Suppressor macrophage (primary cell): Measurements from ENCODE around the gene MNX1.
A peak's percentile ranks its signal among the peaks of the same experiment; 100 is the strongest.

Experiments
- DNase-seq, 4 experiments: peaks; one replicate each; pipeline ENCODE4 v3.0.0-alpha.2; 2020 to 2022

The MNX1 gene

DNA sequence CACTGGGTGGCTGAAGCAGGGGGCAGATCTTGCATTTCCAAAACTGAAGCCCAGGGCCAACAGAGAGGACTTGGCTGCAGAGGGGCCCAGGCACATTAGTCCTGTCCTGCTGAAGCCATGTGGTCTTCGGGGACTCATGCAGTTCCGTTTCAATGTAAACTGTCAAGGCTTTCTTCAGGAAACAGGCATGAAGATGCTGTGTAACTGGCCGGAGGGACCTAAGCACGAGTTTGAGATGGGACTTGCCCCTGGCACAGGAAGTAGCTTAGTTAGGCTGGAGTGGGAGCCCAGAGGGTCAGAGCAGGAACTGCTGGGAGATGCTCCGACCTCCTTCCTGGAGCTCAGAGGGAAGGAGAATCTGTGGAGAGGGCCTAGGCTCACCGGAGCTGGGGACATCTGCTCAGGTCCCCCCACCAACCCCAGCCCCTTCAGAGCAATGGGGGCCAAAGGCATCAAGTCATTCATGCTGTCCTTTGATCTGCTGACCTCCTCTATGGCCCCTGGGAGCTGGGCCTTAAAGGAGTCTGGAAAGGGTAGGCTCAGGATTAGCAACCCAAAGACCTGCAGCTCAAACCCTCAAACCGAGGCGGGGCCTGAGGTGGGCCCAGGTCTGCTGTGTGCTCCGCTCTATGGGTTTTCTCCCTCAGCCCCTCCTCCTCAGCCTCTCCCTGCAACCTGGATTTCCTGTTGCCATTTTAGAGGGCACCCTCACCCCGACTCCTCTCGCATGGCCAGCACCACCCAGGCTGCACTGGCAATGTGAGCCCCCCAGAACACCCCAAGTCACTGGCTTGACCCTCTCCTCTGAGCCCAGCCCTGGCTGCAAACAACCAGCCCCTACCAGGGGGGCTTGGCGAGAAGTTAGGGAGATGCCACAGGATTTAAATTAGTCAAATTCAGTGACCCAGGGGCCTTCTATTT, 4.4 kb upstream of the MNX1 start:
- no peak for DNase-seq

DNA sequence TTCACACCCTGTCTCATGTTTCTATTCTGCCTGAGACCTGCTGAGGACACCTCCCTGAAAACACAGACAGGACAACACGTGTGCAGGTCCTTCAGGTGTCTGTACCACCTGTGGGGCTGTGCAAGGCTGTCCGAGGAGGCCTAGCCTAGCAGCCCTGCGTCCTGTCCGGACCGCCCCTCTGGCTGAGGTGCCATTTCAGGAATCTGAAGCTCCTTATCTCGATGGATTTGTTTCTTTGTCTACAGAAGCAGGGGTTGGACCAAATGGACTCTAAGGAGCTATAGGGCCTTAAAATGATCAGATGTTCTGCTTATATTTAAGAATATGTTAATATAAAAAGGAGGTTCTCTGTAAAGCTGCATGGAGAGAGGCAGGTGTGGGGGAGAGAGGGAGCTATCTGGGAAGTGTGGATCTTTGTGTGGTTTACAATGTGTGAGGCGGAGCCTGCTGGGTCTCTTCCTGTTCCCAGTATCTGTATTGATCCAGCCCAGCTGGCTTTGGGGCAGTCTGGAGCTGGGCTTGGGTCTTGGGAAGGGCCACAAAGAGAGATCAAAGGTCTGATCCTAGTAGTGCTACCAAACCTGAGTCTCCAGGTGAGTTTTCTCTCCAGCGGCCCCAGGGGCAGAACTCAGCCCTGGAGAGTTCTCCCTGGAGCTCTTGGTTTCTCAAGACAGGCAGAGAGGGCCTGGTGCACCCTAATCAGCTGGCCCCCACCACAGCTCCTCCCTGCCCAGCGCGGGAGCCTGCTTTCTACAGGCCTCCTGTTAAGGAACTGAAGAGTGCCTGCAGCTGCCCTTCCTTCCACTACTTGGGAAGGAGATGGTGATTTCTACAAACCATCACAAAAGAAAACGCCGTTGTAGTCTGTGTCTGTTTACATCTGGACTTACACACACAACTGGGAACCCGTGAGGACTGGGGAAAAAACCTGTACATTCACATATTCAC, 3.4 kb upstream of the MNX1 start:
- no peak for DNase-seq

DNA sequence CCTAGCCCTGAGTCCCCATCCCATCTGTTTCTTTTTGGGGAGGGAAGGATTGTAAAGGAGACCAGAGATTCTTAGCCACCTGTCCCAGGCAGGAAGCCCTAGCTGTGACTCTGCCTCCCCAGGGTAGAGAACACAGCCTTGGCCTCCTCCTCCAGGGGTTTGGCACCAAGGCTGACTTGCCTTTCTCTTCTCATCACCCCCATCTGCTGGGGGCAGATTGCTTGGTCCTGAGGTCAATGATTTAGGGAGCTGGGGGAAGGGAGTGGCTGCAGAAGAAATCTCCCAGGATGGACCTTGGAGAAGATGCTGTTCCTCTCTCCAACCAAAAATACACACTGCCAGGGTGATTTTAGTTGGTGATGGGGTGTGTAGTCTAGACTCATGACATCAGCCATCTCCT, 2.6 kb upstream of the MNX1 start:
- no peak for DNase-seq

DNA sequence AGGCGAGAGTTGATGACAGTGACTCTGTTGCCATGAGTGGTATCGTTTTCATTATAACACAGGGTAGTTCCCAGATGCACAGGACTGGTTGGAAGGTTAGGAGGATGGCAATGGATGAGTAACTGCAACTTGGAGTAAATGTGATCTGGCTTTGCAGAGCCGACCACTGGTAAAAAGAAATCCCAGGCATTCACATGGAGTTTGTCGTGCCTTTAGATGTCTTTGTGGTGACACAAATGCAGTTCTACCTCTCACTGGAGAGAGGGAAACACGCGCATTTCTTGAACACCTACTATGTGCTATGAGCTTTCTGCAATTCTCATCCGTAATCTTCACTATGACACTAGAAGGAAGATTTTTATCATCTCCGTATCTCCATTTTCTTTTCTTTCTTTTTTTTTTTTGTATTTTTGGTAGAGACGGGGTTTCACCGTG, 1.7 kb upstream of the MNX1 start:
- no peak for DNase-seq

DNA sequence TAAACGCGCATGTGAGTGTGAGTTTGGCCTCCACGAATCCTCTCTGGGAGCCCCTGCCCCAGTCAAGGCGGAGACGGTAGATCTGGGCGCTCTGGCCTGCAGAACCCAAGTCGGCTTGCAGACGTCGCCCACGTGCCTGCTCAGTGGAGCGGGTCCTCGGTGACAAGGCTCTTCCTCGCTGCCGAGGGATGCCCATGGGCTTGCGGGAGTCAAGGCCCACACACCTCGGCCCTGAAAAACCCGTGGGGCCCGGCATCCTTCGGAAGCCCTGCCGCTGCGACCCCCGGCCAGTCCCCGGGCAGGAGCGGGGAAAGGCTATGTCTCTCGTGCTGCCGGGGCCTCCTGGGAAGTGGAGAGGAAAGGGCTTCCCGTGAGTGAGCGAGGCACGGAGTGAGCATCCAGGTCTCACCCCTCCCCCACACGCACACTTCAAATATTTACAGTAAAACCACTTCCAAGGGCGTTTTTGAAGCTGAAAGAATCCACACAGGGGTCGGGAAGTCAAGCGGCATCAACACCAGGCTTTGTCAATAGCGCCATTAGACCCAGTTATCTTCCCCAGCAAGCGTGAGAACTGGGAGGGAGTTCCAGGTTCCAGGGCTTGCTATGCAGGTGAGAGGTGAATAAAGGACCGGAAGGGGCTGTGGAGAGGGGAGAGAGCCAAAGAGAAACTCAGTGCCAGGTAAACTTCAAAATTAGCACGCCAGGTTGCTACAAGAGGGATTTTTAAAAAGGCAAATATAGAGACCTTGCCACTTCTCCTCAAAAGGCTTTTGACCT, 1.1 kb upstream of the MNX1 start:
- no peak for DNase-seq

DNA sequence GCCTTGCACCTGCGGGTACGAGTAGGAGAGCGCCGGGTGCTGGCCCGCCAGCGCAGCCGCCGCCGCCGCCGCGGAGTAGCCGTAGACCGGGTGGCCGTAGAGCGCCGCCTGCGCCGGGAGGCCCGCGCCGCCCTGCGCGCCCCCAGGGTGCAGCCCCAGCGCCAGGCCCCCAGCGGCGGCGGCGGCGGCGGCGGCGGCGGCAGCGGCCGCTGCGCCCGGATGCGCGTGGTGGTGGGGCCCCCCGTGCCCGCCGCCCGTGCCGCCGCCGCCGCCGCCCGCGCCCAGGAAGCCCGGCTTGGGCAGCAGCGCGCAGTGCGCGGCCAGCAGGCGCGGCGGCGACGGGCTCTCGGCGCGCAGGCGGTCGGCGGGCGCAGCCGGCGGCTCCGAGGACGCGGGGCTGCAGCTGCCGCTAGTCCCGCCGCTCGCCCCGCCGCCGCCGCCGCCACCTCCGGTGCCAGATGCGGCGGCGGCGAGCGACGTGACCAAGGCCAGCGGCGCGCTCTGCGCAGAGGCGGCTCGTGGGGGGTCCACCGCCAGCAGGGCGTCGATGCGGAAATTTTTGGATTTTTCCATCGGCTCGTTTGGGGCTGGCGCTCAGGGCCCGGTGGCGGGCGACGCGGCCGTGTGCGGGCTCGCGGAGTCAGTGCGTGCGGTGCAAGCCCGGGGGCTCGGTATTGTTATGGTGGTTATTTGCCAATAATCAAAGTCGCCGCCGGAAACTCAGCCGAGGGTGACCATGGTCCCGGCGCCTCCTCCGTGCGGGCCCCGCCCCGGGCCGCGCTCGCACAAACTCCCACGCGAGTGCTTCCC, 480 bp downstream of the MNX1 start:
- no peak for DNase-seq

DNA sequence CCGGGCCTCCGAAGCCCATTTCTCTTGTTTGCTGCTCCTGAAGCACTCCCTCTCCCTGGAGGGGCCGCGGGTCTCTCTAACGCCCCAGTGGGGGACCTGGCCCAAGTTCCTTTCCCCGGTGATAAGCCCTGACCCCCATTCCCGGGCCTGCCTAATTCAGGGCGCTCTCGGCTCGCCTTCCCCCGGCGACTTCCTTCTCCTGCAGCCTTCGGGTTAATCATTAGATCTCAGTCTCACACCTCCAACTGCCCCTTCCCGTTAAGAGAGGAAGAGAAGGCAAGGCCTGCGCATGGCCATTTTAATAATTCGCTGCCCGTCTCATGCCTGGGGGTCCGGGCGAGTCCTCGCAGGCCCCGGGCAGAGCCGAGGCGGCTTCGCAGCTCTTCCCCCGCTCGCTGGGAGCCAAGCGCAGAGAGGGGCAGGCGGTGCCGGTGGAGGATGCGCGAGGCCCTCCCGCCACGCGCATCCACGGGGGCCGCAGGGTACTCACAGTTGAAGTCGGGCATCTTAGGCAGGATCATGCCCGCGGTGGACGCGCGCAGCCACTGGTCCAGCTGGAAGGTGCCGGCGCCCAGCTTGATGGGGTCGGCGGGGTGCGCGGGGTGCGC, 1.2 kb downstream of the MNX1 start:
- DNase-seq = no peak

DNA sequence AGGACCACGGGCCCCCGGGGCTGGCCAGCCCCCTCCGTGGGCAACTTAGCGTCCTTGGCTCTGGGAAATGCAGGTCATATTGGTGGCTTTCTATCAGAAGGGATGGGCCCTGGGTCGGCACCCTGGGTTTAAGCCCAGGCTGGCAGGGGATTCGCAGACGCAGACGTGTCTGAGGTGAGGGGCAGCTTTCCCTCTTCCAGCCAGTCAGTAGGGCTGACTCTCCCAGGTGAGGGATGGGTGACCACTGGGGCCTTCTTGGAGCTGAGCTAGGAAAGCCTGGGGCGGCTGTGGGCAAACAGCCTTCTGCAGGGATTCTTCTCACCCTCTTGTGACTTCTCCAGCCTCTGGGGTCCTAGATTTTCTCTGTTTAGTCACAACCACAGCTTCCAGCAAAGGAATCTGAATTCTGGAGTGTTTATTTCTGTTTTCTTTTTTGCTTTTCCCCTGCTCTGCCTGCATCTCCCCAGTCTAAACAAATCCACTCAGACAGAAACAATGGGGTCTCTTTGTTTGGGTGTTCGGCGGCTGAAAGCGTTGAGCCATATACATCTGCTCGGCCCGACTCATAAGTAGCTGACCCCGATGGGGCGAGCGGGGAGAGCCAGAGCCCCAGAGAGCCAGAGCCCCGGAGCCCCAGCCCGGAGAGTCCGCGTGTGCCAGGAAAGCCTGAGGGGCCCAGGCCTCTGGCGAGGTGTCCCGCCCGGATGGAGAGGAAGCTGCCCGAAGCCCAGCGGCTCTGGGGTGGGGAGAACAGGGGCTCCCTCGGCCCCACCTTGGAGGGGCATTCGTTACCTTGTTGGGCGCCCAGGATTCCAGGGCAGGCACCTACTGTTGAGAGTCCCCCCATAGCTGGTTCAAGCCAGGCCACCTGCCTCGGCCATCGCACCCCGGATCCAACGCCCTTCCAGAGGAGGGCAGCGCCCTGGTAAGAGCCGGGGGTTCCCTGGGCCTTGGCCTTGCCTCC, 2.0 kb downstream of the MNX1 start:
- no peak for DNase-seq

DNA sequence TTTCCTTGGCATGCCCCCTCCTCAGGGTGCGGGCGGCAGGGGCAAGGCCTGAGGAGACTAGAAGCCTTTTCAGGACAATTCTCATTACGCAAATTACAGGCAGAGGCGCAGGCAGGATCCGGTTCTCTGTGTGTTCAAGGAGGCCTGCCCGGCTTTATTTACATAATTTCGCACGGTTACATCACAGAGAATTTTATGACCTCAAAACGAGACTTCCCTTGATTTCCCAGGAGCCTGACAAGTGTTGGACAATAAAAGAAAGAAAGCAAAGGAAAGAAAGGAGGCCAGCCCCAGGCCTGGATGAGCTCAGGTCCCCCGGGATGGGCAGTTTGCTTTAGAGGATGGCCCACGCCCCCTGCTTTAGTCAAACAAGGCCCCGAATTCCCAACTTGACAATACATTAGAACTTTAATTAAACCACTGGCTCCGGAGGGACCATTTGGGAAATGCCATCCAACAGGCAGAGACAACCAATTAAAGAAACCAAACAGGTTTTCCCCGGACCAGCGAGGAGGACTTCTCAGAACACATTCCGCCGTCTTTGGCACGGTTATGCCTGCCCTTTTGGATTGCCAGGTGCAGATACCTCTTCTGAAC, 2.9 kb downstream of the MNX1 start:
- DNase-seq = no peak

DNA sequence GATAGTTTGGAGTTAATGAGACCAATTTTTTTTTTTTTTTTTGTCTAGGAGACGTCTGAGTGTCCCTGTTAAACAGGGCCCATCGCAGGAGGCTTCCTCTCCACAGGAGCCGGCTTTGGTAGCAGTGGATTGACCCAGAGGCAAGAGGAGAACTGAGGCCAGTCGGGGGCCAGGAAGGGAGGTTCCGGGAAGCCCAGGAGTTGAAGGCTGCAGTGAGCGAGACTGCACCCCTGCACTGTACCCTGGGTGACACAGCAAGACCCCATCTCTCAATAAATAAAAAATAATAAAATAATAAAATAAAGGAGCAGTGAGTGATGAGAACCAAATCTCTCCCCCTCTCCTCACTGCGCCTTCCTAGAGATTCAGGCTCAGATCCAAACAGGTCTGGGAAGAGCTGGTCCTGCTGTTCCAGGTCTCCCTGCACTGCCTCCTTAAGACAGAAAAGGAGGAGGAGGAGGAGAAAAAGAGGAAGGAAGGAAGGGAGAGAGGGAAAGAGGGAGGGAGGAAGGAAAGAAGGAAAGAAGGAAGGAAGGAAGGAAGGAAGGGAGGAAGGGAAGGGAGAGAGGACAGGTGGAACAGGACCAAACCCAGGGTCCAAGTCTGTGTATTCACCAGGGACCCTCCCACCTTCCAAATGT, 3.5 kb downstream of the MNX1 start:
- no peak for DNase-seq

DNA sequence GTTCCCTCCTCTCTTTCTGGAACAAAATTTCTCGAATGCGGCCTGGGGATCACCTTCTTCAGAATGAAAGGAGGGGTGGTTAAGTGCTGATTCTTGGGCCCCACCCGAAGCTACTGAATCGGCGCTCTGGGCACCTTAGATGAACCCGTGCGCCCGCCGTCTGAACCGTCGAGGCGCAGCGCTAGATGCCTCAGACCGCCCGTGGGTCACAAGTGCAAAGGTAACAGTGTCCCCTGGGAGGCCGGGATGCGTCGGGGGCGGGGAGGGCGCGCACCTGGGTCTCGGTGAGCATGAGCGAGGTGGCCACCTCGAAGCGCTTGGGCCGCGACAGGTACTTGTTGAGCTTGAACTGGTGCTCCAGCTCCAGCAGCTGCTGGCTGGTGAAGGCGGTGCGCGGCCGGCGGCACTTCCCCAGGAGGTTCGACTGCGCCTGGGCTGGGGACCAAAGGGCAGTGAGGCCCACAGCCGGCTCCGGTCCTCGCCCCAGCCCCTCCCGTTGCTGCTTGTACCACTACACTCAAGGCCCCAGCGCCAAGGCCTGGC, 4.2 kb downstream of the MNX1 start:
- DNase-seq = no peak

DNA sequence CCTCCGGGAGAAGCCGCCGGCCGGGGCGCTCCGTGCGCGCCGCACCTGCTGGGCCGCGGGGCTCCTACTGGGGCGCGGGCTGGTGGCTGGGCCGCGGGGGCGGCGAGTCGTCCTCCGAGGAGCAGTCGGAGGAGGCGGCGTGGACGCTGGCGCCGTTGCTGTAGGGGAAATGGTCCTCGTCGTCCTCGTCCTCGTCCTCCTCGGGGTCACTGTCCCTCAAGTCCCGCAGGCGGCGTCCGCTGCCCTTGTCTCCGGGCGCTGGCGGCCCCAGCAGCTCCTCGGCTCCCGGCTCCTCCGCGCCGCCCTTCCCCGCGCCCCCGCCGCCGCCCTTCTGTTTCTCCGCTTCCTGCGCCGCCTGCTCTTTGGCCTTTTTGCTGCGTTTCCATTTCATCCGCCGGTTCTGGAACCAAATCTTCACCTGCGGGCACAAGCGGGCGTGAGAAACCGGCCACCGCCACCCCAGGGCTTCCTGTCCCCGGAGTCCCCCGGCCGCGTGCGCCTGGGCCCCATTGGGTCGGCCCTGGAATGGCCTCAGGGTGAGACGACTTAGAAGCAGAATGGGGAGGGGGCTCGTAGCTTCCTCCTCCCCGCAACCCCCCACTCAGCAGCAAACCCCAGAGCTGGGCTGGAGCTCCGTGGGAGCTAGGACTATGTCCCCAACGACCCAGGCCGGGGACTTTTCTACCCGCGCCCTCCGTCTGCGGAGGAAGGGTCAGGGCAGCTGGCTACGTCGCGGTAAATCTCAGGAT, 4.8 kb downstream of the MNX1 start:
- peak in 1 of 4 experiments; percentile 20 for DNase-seq

DNA sequence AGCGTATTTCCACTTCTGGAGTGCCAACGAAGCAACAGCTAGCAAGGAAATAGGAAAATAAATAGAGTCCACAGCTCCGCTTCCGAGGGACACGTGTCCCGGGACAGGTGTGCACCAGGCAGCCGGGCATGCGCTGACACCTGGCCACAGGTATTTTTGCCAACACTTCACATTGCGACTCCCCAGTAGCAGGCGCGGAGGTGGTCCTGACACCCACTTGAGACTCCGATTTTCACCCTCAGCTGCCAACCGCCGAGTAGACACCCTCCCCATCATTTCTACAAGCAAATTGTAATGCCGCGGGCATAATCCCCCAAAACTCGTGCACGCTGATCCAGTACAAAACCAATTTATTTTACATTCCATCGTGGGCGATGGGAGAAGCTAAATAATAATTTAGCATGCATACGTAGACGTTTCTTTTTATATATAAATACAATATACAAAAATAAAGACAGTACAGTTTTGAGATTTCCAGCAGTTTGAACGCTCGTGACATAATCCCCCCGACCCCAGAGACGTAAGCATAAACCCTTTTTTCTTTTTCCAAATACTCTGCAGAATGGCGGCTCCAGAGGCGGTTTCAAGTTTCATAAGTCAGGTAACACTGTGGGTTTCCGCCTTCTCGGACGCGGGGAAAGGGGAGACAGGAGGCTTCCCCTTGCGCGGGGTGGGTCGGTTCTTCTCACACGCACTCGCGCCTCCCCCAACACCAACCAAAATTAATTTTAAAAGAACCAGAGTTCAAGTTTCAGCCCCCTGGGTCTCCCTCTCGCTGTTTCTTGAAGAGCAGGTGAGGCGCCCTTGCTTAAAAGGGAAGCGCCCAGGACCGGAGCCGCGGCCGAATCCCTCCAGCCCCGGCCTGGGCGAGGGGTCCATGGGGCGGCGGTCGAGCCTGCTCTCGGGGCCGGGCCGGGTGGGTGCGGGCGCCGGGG, 5.7 kb downstream of the MNX1 start:
- DNase-seq = no peak

DNA sequence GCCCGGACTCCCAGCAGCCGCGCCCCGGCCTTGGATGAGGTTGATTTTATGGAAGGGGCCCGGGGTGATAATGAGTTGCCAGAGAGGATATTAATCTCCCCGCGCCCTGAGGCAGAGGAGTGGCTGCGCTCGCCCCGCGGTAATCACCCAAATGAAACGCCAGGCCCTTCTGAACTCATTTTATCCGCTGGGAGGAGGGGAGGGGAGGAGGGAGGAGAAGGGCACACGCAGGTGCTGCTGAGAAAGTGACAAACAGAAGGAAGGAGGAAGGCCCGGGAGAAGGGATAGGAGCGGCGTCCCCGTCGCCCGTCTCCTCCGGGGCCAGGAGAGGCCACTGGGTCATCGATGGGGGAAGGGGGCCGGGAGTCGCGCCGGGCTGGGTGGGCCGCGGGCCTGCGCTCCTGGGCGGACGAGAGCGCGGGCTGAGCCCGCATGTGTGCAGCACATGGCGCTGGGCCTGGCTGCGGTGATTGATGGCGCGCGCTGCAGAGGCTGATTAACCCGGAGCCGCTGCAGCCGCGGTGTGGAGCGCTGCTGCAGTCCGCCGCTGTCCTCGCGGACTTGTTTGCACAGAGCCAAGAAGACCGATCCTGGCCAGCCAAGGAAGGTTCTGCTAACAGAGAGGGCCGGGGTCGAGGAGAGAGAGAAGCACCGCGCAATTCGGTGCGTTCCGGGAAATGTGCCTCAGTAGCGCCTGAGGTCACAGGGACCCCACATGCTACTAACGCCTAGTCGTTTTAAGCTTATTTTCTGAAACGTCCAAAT, 6.5 kb downstream of the MNX1 start:
- no peak for DNase-seq

DNA sequence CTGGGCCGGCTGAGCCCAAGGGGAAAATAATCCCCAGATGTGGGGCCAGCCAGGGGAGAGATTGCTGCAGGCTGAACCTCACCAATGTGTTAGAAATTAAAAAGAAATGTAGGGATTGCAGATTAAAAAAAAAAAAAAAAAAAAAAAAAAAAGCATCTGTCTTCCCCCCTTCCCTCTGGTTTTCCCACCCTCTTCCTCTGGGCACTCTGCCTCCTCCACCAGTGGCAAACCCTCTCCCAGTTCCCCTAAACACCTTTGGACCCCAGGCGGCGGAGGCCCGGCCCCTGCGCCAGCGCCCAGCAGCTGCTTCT, 7.1 kb downstream of the MNX1 start:
- no peak for DNase-seq

DNA sequence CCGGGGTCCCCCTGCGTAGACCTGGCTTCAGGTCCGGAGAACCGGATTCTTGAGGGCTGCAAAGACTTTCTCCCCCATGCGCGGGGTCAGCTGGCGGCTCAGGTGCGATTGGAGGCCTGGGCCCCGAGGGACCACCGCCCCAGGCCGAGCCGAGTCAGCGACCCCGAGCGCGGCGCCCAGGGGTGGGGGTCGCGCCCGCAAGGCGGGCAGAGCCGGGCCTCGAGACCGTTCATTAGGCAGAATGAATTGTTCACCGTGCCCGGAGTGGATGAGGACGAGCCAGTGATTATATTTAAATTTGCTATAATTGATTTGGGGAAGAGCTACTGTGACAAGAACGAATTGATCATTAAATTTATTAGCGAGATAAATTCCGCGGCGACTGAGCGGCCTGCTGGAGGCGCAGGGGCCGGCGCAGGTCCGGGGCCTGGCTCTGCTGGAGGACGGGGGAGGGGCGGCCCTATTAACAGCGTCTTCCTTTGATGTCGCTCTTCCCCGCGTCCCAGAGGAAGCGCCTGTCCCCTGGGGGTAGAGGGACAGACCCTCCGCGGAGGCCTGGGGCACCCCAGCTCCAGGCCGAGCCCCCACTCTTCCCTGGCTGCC, 7.5 kb downstream of the MNX1 start:
- no peak for DNase-seq
